SK-N-SH (cell line): ENCODE measurements around the gene EEF1G. TPM values are rescaled to one million over a fixed set of nuclear protein-coding genes. Genes with fewer than 3 reads are reported as not detected.

Experiments
- CTCF ChIA-PET: fragments of 300-600, 350-600 bp; formaldehyde crosslinking; extraction: SDS; loops from one replicate; lab custom pipeline; 2021; lab: Yijun Ruan, JAX
- POLR2A ChIA-PET: fragments of 350-600 bp; sonication (Branson Sonifier 250); formaldehyde crosslinking; extraction: SDS; loops from one replicate; lab custom pipeline; 2020; ENCODE audit warnings: antibody characterized with exemption, inconsistent platforms; lab: Yijun Ruan, JAX
- DNase-seq: peaks from one replicate; pipeline ENCODE4 v3.0.0; 2012
- H2AFZ ChIP-seq: fragments of 200-600 bp; sonication (generic); 2 replicates; pipeline ENCODE4 v1.8.1; 2016; ENCODE audit warnings: antibody characterized with exemption, mild to moderate bottlenecking, low read depth
- H3F3A ChIP-seq: fragments of 200-600 bp; sonication (generic); replicated peaks from 2 replicates; pipeline ENCODE3; 2016; ENCODE audit warnings: antibody characterized with exemption, mild to moderate bottlenecking; ENCODE audit not compliant: insufficient read depth
- H3K27ac ChIP-seq, 2 experiments: fragments of 200-500 bp in 1 of 2; fragments of 200-600 bp in 1 of 2; sonication (Bioruptor generic) in 1 of 2; sonication (generic), shearing (Covaris generic) in 1 of 2; 2 replicates each; pipeline versions ENCODE4 v1.5.1 to v1.6.1; 2014 to 2016; ENCODE audit warnings: low read depth in 2 of 2, inconsistent platforms in 1 of 2, low read length in 1 of 2, mild to moderate bottlenecking in 1 of 2, mixed read lengths in 1 of 2
- H3K27me3 ChIP-seq: fragments of 200-600 bp; sonication (generic), shearing (Covaris generic); 2 replicates; pipeline ENCODE4 v1.6.1; 2016; ENCODE audit warnings: mixed run types; ENCODE audit not compliant: insufficient read depth
- H3K36me3 ChIP-seq, 2 experiments: fragments of 200-500 bp in 1 of 2; fragments of 200-600 bp in 1 of 2; sonication (Bioruptor generic) in 1 of 2; sonication (generic) in 1 of 2; replicated peaks in 1 of 2; 2 replicates each; pipeline versions ENCODE3 to v1.5.1; 2014 to 2016; ENCODE audit warnings: low read length in 1 of 2, mild to moderate bottlenecking in 1 of 2; ENCODE audit not compliant: insufficient read depth in 2 of 2, control insufficient read depth in 1 of 2
- H3K4me1 ChIP-seq, 2 experiments: fragments of 200-500 bp in 1 of 2; fragments of 200-600 bp in 1 of 2; sonication (Bioruptor generic) in 1 of 2; sonication (generic), shearing (Covaris generic) in 1 of 2; 2 replicates each; pipeline versions ENCODE4 v1.5.1 to v1.6.1; 2014 to 2016; ENCODE audit warnings: low read depth in 1 of 2, low read length in 1 of 2, mixed run types in 1 of 2; ENCODE audit not compliant: insufficient read depth in 2 of 2, control insufficient read depth in 1 of 2
- H3K4me2 ChIP-seq: fragments of 200-600 bp; sonication (generic), shearing (Covaris generic); 2 replicates; pipeline ENCODE4 v1.6.1; 2017; ENCODE audit warnings: mixed run types
- H3K4me3 ChIP-seq, 2 experiments: fragments of 200-500 bp in 1 of 2; fragments of 200-600 bp in 1 of 2; sonication (Bioruptor generic) in 1 of 2; sonication (generic), shearing (Covaris generic) in 1 of 2; 2 replicates each; pipeline versions ENCODE4 v1.5.1 to v1.8.1; 2014 to 2016; ENCODE audit warnings: low read depth in 2 of 2, inconsistent platforms in 1 of 2, low read length in 1 of 2, mild to moderate bottlenecking in 1 of 2, mixed read lengths in 1 of 2, moderate library complexity in 1 of 2
- H3K79me2 ChIP-seq: fragments of 200-600 bp; sonication (generic); 2 replicates; pipeline ENCODE4 v1.8.1; 2017; ENCODE audit warnings: mild to moderate bottlenecking; ENCODE audit not compliant: insufficient read depth
- H3K9ac ChIP-seq: fragments of 200-600 bp; sonication (generic); 2 replicates; pipeline ENCODE4 v1.6.1; 2017; ENCODE audit warnings: mixed run types
- H3K9me2 ChIP-seq: fragments of 200-600 bp; sonication (generic); 2 replicates; pipeline ENCODE4 v1.6.1; 2017; ENCODE audit warnings: mixed run types
- H3K9me3 ChIP-seq: fragments of 200-600 bp; sonication (generic); 2 replicates; pipeline ENCODE4 v1.6.1; 2017; ENCODE audit warnings: mixed run types, mild to moderate bottlenecking, moderate library complexity
- H4K20me1 ChIP-seq: fragments of 200-600 bp; sonication (generic); 2 replicates; pipeline ENCODE4 v1.6.1; 2017; ENCODE audit warnings: mild to moderate bottlenecking, mixed run types; ENCODE audit not compliant: insufficient read depth
- CHD2 ChIP-seq: fragments of 150-350 bp; IDR thresholded peaks from 2 replicates; pipeline ENCODE4 v1.6.1; 2018; ENCODE audit warnings: low read length; ENCODE audit not compliant: partially characterized antibody
- ELF1 ChIP-seq: IDR thresholded peaks from 2 replicates; pipeline ENCODE4 v1.4.0; 2012
- EP300 ChIP-seq, 2 experiments: IDR thresholded peaks; 2 replicates each; pipeline versions ENCODE4 v1.4.0 to v1.6.1; 2012; ENCODE audit warnings: borderline replicate concordance in 1 of 2, low read depth in 1 of 2, low read length in 1 of 2
- FOSL2 ChIP-seq: IDR thresholded peaks from 2 replicates; pipeline ENCODE4 v1.4.0; 2012; ENCODE audit warnings: low read depth, mild to moderate bottlenecking, moderate library complexity, borderline replicate concordance
- FOXJ3 ChIP-seq: sonication (generic); formaldehyde crosslinking; IDR thresholded peaks from 2 replicates; pipeline ENCODE4 v1.5.1; 2020; ENCODE audit warnings: mild to moderate bottlenecking, missing genetic modification reagents
- GATA2 ChIP-seq: sonication (generic); formaldehyde crosslinking; IDR thresholded peaks from 2 replicates; pipeline ENCODE4 v1.5.0; 2020; ENCODE audit warnings: mild to moderate bottlenecking, missing genetic modification reagents
- JUND ChIP-seq: IDR thresholded peaks from 2 replicates; pipeline ENCODE4 v1.4.0; 2012
- MEF2A ChIP-seq: IDR thresholded peaks from 2 replicates; pipeline ENCODE4 v1.4.0; 2012; ENCODE audit warnings: low read depth, borderline replicate concordance
- MXI1 ChIP-seq: IDR thresholded peaks from 2 replicates; pipeline ENCODE4 v1.6.1; 2012; ENCODE audit warnings: mild to moderate bottlenecking, low read depth, low read length, improper control_type of control experiment
- NFIC ChIP-seq: IDR thresholded peaks from 2 replicates; pipeline ENCODE4 v1.4.0; 2012; ENCODE audit warnings: borderline replicate concordance
- NRF1 ChIP-seq: IDR thresholded peaks from 2 replicates; pipeline ENCODE4 v1.6.1; 2012; ENCODE audit warnings: low read depth, mild to moderate bottlenecking, low read length
- PBX3 ChIP-seq: IDR thresholded peaks from 2 replicates; pipeline ENCODE4; 2012
- RAD21 ChIP-seq: IDR thresholded peaks from 2 replicates; pipeline ENCODE4 v1.6.1; 2012; ENCODE audit warnings: mild to moderate bottlenecking, low read length
- RFX5 ChIP-seq: IDR thresholded peaks from 2 replicates; pipeline ENCODE4 v1.6.1; 2012; ENCODE audit warnings: mild to moderate bottlenecking, improper control_type of control experiment, low read length
- SIN3A ChIP-seq: IDR thresholded peaks from 2 replicates; pipeline ENCODE4 v1.6.1; 2012; ENCODE audit warnings: low read depth, mild to moderate bottlenecking, low read length, moderate library complexity, borderline replicate concordance
- SMC3 ChIP-seq: IDR thresholded peaks from 2 replicates; pipeline ENCODE4 v1.6.1; 2012; ENCODE audit warnings: low read depth, low read length, improper control_type of control experiment
- TAF1 ChIP-seq: IDR thresholded peaks from 2 replicates; pipeline ENCODE4 v1.6.1; 2012; ENCODE audit warnings: low read depth, mild to moderate bottlenecking, low read length, moderate library complexity, borderline replicate concordance
- TEAD4 ChIP-seq: IDR thresholded peaks from 2 replicates; pipeline ENCODE4 v1.4.0; 2012; ENCODE audit warnings: mild to moderate bottlenecking, borderline replicate concordance; ENCODE audit not compliant: insufficient read depth
- WGBS: methylation state at CpG from one replicate; pipeline ENCODE4 v1.1.6; 2017; ENCODE audit warnings: low lambda C conversion rate; 5-methylcytosine and 5-hydroxymethylcytosine counted together
- polyA plus RNA-seq, 3 experiments: library from polyadenylated mRNA; depleted of rRNA; stranded (reverse); fragments of >200 nt; gene quantifications; 2 replicates each; pipeline ENCODE4 v1.2.3, GENCODE V29; 2012
- TF ChIP-seq, protein P1 (sequence below): IDR thresholded peaks from 2 replicates; pipeline ENCODE4 v1.4.0; 2012; ENCODE audit warnings: low read depth, borderline replicate concordance
- TF ChIP-seq, protein P2 (sequence below): fragments of 150-350 bp; IDR thresholded peaks from 2 replicates; pipeline ENCODE4 v1.6.1; 2017; ENCODE audit warnings: antibody characterized with exemption, low read length, low read depth, borderline replicate concordance
- TF ChIP-seq, protein P3 (sequence below): IDR thresholded peaks from 2 replicates; pipeline ENCODE4 v1.6.1; 2012; ENCODE audit warnings: mild to moderate bottlenecking, low read depth, low read length, moderate library complexity

Gene EEF1G
- polyA plus RNA-seq, 1 of the 3 experiments (the other 2 are of a cell fraction) = 1,853 TPM

GRCh38 chr11:62532096-62532495 lies 41.6 kb downstream of the EEF1G start:
- H3K79me2 ChIP-seq = peaks cover 100% of the 10 kb centered on the region
- no peaks in the 10 kb centered on the region for H3K9me3 ChIP-seq
- H3K9ac ChIP-seq = no peak overlapping the region
- DNase-seq = no peak
- H2AFZ ChIP-seq = no peak overlapping the region
- ChIA-PET CTCF (no interaction called here), POLR2A (no interaction called here)
- H4K20me1 ChIP-seq = peaks cover 100% of the 10 kb centered on the region
- H3K4me1 ChIP-seq = 0 out of 4 replicates have a peak, but pooled peaks cover 0 to under 1% of the 10 kb centered on the region in 2 experiments
- TF ChIP-seq, protein P1, sequence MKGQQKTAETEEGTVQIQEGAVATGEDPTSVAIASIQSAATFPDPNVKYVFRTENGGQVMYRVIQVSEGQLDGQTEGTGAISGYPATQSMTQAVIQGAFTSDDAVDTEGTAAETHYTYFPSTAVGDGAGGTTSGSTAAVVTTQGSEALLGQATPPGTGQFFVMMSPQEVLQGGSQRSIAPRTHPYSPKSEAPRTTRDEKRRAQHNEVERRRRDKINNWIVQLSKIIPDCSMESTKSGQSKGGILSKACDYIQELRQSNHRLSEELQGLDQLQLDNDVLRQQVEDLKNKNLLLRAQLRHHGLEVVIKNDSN = no peak
- TF ChIP-seq RFX5 (no peak), TAF1 (no peak), TEAD4 (no peak), SIN3A (no peak), CHD2 (no peak)
- TF ChIP-seq, protein P2, sequence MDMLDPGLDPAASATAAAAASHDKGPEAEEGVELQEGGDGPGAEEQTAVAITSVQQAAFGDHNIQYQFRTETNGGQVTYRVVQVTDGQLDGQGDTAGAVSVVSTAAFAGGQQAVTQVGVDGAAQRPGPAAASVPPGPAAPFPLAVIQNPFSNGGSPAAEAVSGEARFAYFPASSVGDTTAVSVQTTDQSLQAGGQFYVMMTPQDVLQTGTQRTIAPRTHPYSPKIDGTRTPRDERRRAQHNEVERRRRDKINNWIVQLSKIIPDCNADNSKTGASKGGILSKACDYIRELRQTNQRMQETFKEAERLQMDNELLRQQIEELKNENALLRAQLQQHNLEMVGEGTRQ = no peak
- peaks cover 13% of the 10 kb centered on the region for H3F3A ChIP-seq
- H3K27ac ChIP-seq = no peak overlapping the region
- WGBS = 93% methylated on average over 2 of the region's 2 CpGs
- no peak overlapping the region for H3K4me2 ChIP-seq
- H3K27me3 ChIP-seq = no peaks in the 10 kb centered on the region
- no peaks in the 10 kb centered on the region for H3K9me2 ChIP-seq
- no peak overlapping the region for H3K4me3 ChIP-seq
- H3K36me3 ChIP-seq = peaks cover 67 to 83% of the 10 kb centered on the region in 2 experiments

- POLR2A ChIA-PET = no interaction called here
- WGBS = 92% methylated on average over 14 of the region's 14 CpGs
- Histone ChIP-seq H3K27ac (no peak overlapping the region), H3K27me3 (no peaks in the 10 kb centered on the region), H4K20me1 (peaks cover 92% of the 10 kb centered on the region), H3K4me2 (no peak overlapping the region), H3K36me3 (peaks cover 48 to 58% of the 10 kb centered on the region in 2 experiments), H2AFZ (no peak overlapping the region), H3K79me2 (peaks cover 42% of the 10 kb centered on the region), H3K4me1 (no peaks in the 10 kb centered on the region), H3K9ac (no peak overlapping the region), H3K9me2 (no peaks in the 10 kb centered on the region), H3K9me3 (no peaks in the 10 kb centered on the region), H3K4me3 (no peak overlapping the region), H3F3A (peaks cover 45% of the 10 kb centered on the region)
- CTCF ChIA-PET = interaction anchor here (2.3 kb wide), 1 partner anchor 26 kb away, joined by 11 read pairs; no protein-coding TSS in a partner anchor
- no peak for DNase-seq
- no peak for TF ChIP-seq FOXJ3 (CRISPR knock-in tag)
- no peak for TF ChIP-seq SMC3
- TF ChIP-seq PBX3 = no peak
- no peak for TF ChIP-seq GATA2
- TF ChIP-seq MXI1 = no peak
- TF ChIP-seq MEF2A = no peak
- TF ChIP-seq RAD21 = no peak
- TF ChIP-seq NRF1 = no peak
- no peak for TF ChIP-seq EP300 (IDR thresholded peaks at IDR 0.05; ENCODE audit: borderline replicate concordance in 1 of 2, low read depth in 1 of 2, low read length in 1 of 2)
- TF ChIP-seq NFIC = no peak
- TF ChIP-seq ELF1 = no peak
- no peak for TF ChIP-seq JUND
- TF ChIP-seq FOSL2 = no peak
- no peak for TF ChIP-seq RFX5
- TF ChIP-seq, protein P3, sequence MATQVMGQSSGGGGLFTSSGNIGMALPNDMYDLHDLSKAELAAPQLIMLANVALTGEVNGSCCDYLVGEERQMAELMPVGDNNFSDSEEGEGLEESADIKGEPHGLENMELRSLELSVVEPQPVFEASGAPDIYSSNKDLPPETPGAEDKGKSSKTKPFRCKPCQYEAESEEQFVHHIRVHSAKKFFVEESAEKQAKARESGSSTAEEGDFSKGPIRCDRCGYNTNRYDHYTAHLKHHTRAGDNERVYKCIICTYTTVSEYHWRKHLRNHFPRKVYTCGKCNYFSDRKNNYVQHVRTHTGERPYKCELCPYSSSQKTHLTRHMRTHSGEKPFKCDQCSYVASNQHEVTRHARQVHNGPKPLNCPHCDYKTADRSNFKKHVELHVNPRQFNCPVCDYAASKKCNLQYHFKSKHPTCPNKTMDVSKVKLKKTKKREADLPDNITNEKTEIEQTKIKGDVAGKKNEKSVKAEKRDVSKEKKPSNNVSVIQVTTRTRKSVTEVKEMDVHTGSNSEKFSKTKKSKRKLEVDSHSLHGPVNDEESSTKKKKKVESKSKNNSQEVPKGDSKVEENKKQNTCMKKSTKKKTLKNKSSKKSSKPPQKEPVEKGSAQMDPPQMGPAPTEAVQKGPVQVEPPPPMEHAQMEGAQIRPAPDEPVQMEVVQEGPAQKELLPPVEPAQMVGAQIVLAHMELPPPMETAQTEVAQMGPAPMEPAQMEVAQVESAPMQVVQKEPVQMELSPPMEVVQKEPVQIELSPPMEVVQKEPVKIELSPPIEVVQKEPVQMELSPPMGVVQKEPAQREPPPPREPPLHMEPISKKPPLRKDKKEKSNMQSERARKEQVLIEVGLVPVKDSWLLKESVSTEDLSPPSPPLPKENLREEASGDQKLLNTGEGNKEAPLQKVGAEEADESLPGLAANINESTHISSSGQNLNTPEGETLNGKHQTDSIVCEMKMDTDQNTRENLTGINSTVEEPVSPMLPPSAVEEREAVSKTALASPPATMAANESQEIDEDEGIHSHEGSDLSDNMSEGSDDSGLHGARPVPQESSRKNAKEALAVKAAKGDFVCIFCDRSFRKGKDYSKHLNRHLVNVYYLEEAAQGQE = no peak
- TF ChIP-seq, protein P2 = no peak
Measured at GRCh38 chr11:62516736-62517371, 56.8 kb downstream of the EEF1G start.
